IMR-90 (cell line): ENCODE results near the gene INSL3. TPM values are rescaled to one million over a fixed set of nuclear protein-coding genes. Genes with fewer than 3 reads are reported as not detected.

ENCODE experiments used
- ATAC-seq: fragments of 200-7000 bp; cut with Tn5 transposase; 2 replicates; pipeline ENCODE4 v1.9.1; 2020; ENCODE audit warnings: low read depth, mild to moderate bottlenecking, moderate library complexity
- BruUV-seq: library from RNA; stranded (reverse); fragments of 400-500 nt; replicated peaks from 2 replicates; lab custom pipeline; 2021; lab: Mats Ljungman, UMichigan
- CTCF ChIA-PET: fragments of 300-600 bp; formaldehyde crosslinking; extraction: SDS; loops from one replicate; lab custom pipeline; 2021; ENCODE audit warnings: antibody characterized with exemption; lab: Yijun Ruan, JAX
- POLR2A ChIA-PET: fragments of 300-600 bp; sonication (Branson Sonifier 250); formaldehyde crosslinking; loops from one replicate; lab custom pipeline; 2022; ENCODE audit warnings: antibody characterized with exemption; ENCODE audit not compliant: unreplicated experiment; lab: Charles Lee
- DNase-seq: peaks from one replicate; pipeline ENCODE4 v3.0.0; 2013
- H2AFZ ChIP-seq: replicated peaks from 2 replicates; pipeline ENCODE3; 2013; ENCODE audit warnings: low read length, mild to moderate bottlenecking; ENCODE audit not compliant: poor library complexity
- H2AK5ac ChIP-seq: 2 replicates; pipeline ENCODE4 v1.6.1; 2013; ENCODE audit warnings: low read depth, low read length, inconsistent platforms
- H2AK9ac ChIP-seq: replicated peaks from 2 replicates; pipeline ENCODE3; 2013; ENCODE audit warnings: mild to moderate bottlenecking, low read depth, low read length, moderate library complexity; ENCODE audit not compliant: poor library complexity
- H2BK120ac ChIP-seq: 2 replicates; pipeline ENCODE4 v1.6.1; 2013; ENCODE audit warnings: low read depth, low read length, inconsistent platforms
- H2BK15ac ChIP-seq: 3 replicates; pipeline ENCODE4 v1.6.1; 2013; ENCODE audit warnings: low read depth, low read length, inconsistent platforms
- H2BK20ac ChIP-seq: 2 replicates; pipeline ENCODE4 v1.6.1; 2013; ENCODE audit warnings: low read depth, mild to moderate bottlenecking, inconsistent platforms, low read length, moderate library complexity
- H2BK5ac ChIP-seq: 2 replicates; pipeline ENCODE4 v1.6.1; 2013; ENCODE audit warnings: mild to moderate bottlenecking, low read depth, low read length, inconsistent platforms; ENCODE audit not compliant: poor library complexity, severe bottlenecking
- H3K14ac ChIP-seq: replicated peaks from 2 replicates; pipeline ENCODE4 v1.6.1; 2013; ENCODE audit warnings: low read depth, low read length, inconsistent platforms
- H3K18ac ChIP-seq: 2 replicates; pipeline ENCODE4 v1.6.1; 2013; ENCODE audit warnings: low read depth, low read length, control low read depth
- H3K23ac ChIP-seq: 2 replicates; pipeline ENCODE4 v1.6.1; 2013; ENCODE audit warnings: low read depth, low read length, inconsistent platforms
- H3K27ac ChIP-seq: 2 replicates; pipeline ENCODE4 v1.5.1; 2013; ENCODE audit warnings: mild to moderate bottlenecking, control low read depth, low read length; ENCODE audit not compliant: insufficient read depth
- H3K27me3 ChIP-seq: 2 replicates; pipeline ENCODE4 v1.6.1; 2013; ENCODE audit warnings: low read length; ENCODE audit not compliant: control insufficient read depth, insufficient read depth
- H3K36me3 ChIP-seq: 2 replicates; pipeline ENCODE4 v1.6.1; 2013; ENCODE audit warnings: low read length, mixed read lengths; ENCODE audit not compliant: control insufficient read depth, insufficient read depth
- H3K4ac ChIP-seq: 2 replicates; pipeline ENCODE4 v1.6.1; 2013; ENCODE audit warnings: low read depth, low read length, inconsistent platforms
- H3K4me1 ChIP-seq: 2 replicates; pipeline ENCODE4 v1.6.1; 2013; ENCODE audit warnings: low read length, mixed read lengths; ENCODE audit not compliant: control insufficient read depth, insufficient read depth
- H3K4me2 ChIP-seq: 2 replicates; pipeline ENCODE4 v1.6.1; 2013; ENCODE audit warnings: low read depth, mild to moderate bottlenecking, control low read depth, low read length, moderate library complexity
- H3K4me3 ChIP-seq: 2 replicates; pipeline ENCODE4 v1.5.1; 2013; ENCODE audit warnings: low read depth, mild to moderate bottlenecking, control low read depth, low read length, moderate library complexity; ENCODE audit not compliant: insufficient read depth
- H3K56ac ChIP-seq: 2 replicates; pipeline ENCODE4 v1.6.1; 2013; ENCODE audit warnings: low read length, inconsistent platforms; ENCODE audit not compliant: insufficient read depth; ENCODE audit errors: extremely low read depth
- H3K79me1 ChIP-seq, 2 experiments: 2 replicates each; pipeline ENCODE4 v1.6.1; 2013; ENCODE audit warnings: low read length in 2 of 2, inconsistent platforms in 1 of 2, low read depth in 1 of 2
- H3K9ac ChIP-seq: 2 replicates; pipeline ENCODE4 v1.6.1; 2013; ENCODE audit warnings: low read depth, low read length, control low read depth
- H3K9me1 ChIP-seq: 2 replicates; pipeline ENCODE4 v1.6.1; 2013; ENCODE audit warnings: low read length, inconsistent platforms; ENCODE audit not compliant: insufficient read depth
- H3K9me3 ChIP-seq: 2 replicates; pipeline ENCODE4 v1.6.1; 2013; ENCODE audit warnings: low read length; ENCODE audit not compliant: control insufficient read depth, insufficient read depth
- H4K20me1 ChIP-seq: 2 replicates; pipeline ENCODE4 v1.6.1; 2013; ENCODE audit warnings: low read length, inconsistent platforms; ENCODE audit not compliant: insufficient read depth
- H4K5ac ChIP-seq: 2 replicates; pipeline ENCODE4 v1.6.1; 2013; ENCODE audit warnings: mild to moderate bottlenecking, low read depth, low read length, control low read depth
- H4K8ac ChIP-seq, 2 experiments: 2 replicates each; pipeline ENCODE4 v1.6.1; 2013; ENCODE audit warnings: low read depth in 2 of 2, low read length in 2 of 2, control low read depth in 1 of 2, inconsistent platforms in 1 of 2
- H4K91ac ChIP-seq: 2 replicates; pipeline ENCODE4 v1.6.1; 2013; ENCODE audit warnings: low read depth, low read length, inconsistent platforms; ENCODE audit not compliant: insufficient read depth
- BHLHE40 ChIP-seq: fragments of 150-350 bp; IDR thresholded peaks from 2 replicates; pipeline ENCODE4 v1.6.1; 2016; ENCODE audit warnings: mild to moderate bottlenecking, low read depth, low read length
- CEBPB ChIP-seq: IDR thresholded peaks from 2 replicates; pipeline ENCODE4 v1.6.1; 2012; ENCODE audit warnings: low read depth, low read length, improper control_type of control experiment
- MAZ ChIP-seq: IDR thresholded peaks from 2 replicates; pipeline ENCODE4 v1.6.1; 2012; ENCODE audit warnings: low read depth, mild to moderate bottlenecking, low read length, improper control_type of control experiment, moderate library complexity, borderline replicate concordance
- MXI1 ChIP-seq: IDR thresholded peaks from 2 replicates; pipeline ENCODE4 v1.6.1; 2012; ENCODE audit warnings: low read depth, mild to moderate bottlenecking, low read length, moderate library complexity, borderline replicate concordance
- RAD21 ChIP-seq: IDR thresholded peaks from 2 replicates; pipeline ENCODE4 v1.6.1; 2012; ENCODE audit warnings: low read length, improper control_type of control experiment
- WGBS, 2 experiments: methylation state at CpG; one replicate each; pipeline versions ENCODE4 v1.1.5 to v1.1.7; 2013; ENCODE audit warnings: missing lambda C conversion rate in 2 of 2; ENCODE audit not compliant: insufficient read length in 1 of 2; ENCODE audit errors: extremely low coverage in 2 of 2; 5-methylcytosine and 5-hydroxymethylcytosine counted together
- dilution Hi-C: fragments of 300-500 bp; cut with HindIII; formaldehyde crosslinking; loops from one replicate; pipeline ENCODE4 v1.14.3; 2018; ENCODE audit warnings: low sequenced_read_pairs; ENCODE audit not compliant: unreplicated experiment
- in situ Hi-C: fragments of 300-500 bp; cut with MboI; formaldehyde crosslinking; loops from 3 replicates; pipeline ENCODE4 v1.14.3; 2019; ENCODE audit warnings: low sequenced_read_pairs, inconsistent platforms, mixed read lengths
- intact Hi-C: fragments of 100-400 bp; cut with micrococcal nuclease; formaldehyde crosslinking; loops from 2 replicates; pipeline ENCODE4 v1.10.0; 2022
- polyA plus RNA-seq, 3 experiments: library from polyadenylated mRNA; depleted of rRNA; stranded (reverse); fragments of >200 nt; gene quantifications; 2 replicates each; pipeline ENCODE4 v1.2.3, GENCODE V29; 2012; ENCODE audit warnings: low replicate concordance in 1 of 3
- total RNA-seq: library from RNA; depleted of rRNA; stranded (reverse); fragments of >200 nt; gene quantifications from 2 replicates; pipeline ENCODE4 v1.2.3, GENCODE V29; 2012
- TF ChIP-seq, protein P1 (sequence below): conservative IDR thresholded peaks from 2 replicates; pipeline ENCODE4 v1.5.1; 2012; ENCODE audit warnings: mild to moderate bottlenecking, low read depth, low read length, improper control_type of control experiment

The INSL3 gene
- total and polyA plus RNA-seq, 2 of the 4 experiments (the other 2 are of a cell fraction), result not detected

DNA sequence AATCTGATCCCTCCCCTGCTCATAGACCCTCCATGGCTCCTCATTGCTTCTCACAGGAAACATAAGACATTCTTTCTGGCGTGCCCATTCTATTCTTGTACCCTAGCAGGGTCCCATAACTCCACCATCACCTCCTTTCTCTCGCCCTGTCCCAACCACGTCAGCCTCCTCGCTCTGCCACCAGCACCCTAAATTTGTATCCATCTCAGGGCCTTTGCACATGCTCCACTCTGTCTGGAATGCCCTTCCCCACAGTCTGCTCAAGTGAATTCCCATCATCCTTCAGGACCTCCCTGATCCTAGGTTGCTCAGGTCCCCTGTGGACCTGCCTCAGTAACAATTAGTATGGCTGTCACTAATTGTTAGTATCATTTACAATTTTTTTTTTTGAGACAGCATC is 15.9 kb downstream of the INSL3 start:
- no peak overlapping the region for H3K18ac ChIP-seq
- no peak overlapping the region for H2AK9ac ChIP-seq
- H3K4me3 ChIP-seq, result no peak overlapping the region
- no peak overlapping the region for H3K4me2 ChIP-seq
- no peak overlapping the region for H4K5ac ChIP-seq
- peaks cover 28% of the 10 kb centered on the region for H3K27me3 ChIP-seq
- intact Hi-C loops (no loop called here), in situ Hi-C loops (no loop called here), dilution Hi-C loops (no loop called here)
- POLR2A ChIA-PET, result no interaction called here
- H3K27ac ChIP-seq, result no peak overlapping the region
- DNase-seq (no peak), ATAC-seq (no peak)
- no peak for TF ChIP-seq BHLHE40
- TF ChIP-seq CEBPB, result no peak
- TF ChIP-seq MXI1, result no peak
- TF ChIP-seq RAD21, result no peak
- TF ChIP-seq, protein P1, sequence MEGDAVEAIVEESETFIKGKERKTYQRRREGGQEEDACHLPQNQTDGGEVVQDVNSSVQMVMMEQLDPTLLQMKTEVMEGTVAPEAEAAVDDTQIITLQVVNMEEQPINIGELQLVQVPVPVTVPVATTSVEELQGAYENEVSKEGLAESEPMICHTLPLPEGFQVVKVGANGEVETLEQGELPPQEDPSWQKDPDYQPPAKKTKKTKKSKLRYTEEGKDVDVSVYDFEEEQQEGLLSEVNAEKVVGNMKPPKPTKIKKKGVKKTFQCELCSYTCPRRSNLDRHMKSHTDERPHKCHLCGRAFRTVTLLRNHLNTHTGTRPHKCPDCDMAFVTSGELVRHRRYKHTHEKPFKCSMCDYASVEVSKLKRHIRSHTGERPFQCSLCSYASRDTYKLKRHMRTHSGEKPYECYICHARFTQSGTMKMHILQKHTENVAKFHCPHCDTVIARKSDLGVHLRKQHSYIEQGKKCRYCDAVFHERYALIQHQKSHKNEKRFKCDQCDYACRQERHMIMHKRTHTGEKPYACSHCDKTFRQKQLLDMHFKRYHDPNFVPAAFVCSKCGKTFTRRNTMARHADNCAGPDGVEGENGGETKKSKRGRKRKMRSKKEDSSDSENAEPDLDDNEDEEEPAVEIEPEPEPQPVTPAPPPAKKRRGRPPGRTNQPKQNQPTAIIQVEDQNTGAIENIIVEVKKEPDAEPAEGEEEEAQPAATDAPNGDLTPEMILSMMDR, result no peak
- no peak for TF ChIP-seq MAZ
- WGBS, 2 experiments, result 30% methylated on average over 4 of the region's 4 CpGs; no CpG with 5 or more reads in 1 of the 2 experiments
- H3K9ac ChIP-seq, result no peak overlapping the region
- H3K36me3 ChIP-seq, result no peaks in the 10 kb centered on the region
- CTCF ChIA-PET, result no interaction called here
- H2AFZ ChIP-seq, result no peak overlapping the region
- H2BK15ac ChIP-seq, result no peak overlapping the region
- no peaks in the 10 kb centered on the region for H3K9me1 ChIP-seq
- no peak overlapping the region for H4K8ac ChIP-seq
- H3K23ac ChIP-seq, result no peak overlapping the region
- no peak overlapping the region for H4K91ac ChIP-seq
- H4K20me1 ChIP-seq, result no peaks in the 10 kb centered on the region
- no peak overlapping the region for H2AK5ac ChIP-seq
- no peak overlapping the region for H3K14ac ChIP-seq
- no peak overlapping the region for H3K4ac ChIP-seq
- no peak overlapping the region for H2BK5ac ChIP-seq
- no peak overlapping the region for H2BK20ac ChIP-seq
- no peak overlapping the region for H2BK120ac ChIP-seq
- no peak overlapping the region for H3K56ac ChIP-seq
- H3K79me1 ChIP-seq, result no peaks in the 10 kb centered on the region
- 0 out of 2 replicates have a peak, but pooled peaks cover 2% of the 10 kb centered on the region for H3K9me3 ChIP-seq
- BruUV-seq, result no TSS peak
- H3K4me1 ChIP-seq, result no peaks in the 10 kb centered on the region
